HG03558 (cell line): ENCODE measurements around the gene MAP3K20.
"Not testable (repeated sequence)": the region's sequence is repeated elsewhere in the genome, so short reads cannot be mapped to it uniquely, and the experiment has no call there.

ENCODE experiments used
- ATAC-seq: cut with Tn5 transposase; IDR thresholded peaks from one replicate; pipeline ENCODE4 v1.9.1; 2021; ENCODE audit warnings: moderate number of reproducible peaks; ENCODE audit not compliant: unreplicated experiment; ENCODE audit errors: extremely low read depth

The MAP3K20 gene

DNA sequence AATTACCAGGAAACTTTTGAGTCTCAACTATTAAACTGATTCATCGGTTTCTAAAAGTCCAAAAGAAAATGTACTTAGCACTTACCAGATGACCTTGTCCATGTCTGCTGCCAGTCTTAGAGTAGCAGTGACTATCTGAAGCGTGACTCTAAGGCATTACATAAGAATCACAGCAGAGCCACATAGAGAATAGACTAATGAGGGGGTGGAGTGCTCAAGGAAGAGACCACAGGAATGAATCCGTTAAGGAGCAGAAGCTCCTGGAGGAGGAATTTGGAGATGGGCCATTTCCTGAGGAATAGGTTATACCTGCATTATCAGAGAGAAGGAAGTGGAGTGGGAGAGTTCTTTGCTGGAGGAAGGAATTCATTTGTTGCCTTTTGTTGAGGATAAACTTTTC is 116.0 kb downstream of the MAP3K20 start:
- no peak for ATAC-seq

DNA sequence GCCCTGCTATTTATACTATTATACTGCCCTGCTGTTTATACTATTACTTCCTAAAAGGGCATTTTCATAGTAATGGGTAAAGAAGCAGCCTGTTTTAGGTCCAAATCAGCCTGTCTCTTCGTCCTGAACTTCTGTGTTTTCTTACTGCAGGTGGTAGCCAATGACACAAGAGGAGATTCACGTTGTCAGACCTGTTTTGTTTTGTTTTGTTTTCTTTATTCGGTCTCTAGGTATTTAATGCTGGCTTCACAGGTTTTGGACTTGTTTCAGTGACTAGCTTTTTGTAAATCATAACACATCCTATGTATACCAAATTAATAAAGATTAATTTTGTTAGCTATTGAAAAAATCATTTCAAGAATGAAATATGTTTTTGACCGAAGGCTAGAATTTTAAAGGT is 116.4 kb downstream of the MAP3K20 start:
- ATAC-seq, result no peak

DNA sequence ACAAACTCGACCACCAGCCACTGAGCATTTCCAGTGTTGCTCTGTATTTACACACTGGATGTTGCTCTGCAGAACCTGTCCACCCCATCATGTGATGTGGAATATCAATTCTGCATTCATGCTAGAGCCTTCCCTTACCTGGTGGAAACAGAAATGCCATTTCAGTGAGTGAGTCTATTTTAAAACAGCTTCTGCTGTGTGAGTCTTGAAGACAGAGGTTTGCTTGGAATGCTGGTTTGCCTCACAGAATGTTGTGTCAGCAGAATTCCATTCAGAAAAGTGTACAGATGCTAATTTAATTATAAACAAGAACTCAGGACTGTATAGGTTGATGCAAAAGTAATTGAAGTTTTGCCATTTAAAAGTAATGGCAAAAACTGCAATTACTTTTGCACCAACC is 118.3 kb downstream of the MAP3K20 start:
- ATAC-seq, result no peak

- ATAC-seq, result no peak
Measured at GRCh38 chr2:173195100-173195499, 119.5 kb downstream of the MAP3K20 start.

- no peak for ATAC-seq
Measured at GRCh38 chr2:173196080-173196479, 120.4 kb downstream of the MAP3K20 start.

GRCh38 chr2:173196638-173197037 is 121.0 kb downstream of the MAP3K20 start:
- ATAC-seq, result no peak

DNA sequence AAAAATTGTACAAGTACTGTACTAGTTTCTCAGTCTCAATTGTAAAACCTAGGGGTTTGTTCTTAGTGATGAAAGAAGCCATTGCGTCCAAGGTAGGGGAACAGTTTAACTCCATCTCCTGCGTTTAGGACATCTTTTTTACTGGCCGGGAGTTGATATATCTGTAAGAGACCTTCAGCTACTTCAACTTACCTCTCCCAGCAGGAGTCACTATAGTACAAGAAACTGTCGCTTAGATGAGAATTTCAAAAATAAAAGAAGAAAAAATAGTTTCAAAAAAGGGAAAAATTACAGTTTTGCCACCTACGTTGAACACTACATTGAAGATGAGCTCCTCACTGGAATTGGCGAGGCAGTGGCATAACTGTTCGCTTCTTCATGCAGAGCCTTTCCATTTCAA is 122.7 kb downstream of the MAP3K20 start:
- no peak for ATAC-seq

GRCh38 chr2:173199294-173199693 is 123.6 kb downstream of the MAP3K20 start:
- no peak for ATAC-seq

DNA sequence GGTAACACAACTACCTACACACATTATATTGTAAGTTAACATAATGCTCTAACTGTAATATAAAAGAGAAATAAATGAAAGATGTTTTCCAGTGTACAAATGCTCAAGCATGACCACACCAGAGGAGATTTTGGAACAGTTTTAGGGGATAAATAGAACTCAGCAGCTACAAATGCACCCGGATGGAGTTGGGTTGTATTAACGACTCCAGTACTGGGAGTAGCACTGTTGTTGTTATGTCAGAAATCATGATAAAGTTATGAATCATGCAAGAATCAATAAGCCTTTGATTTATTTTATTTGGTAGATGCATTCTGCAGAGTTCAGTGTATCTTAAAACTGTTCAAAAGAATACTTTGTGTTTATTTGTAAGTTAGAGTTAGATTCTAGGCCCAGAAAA is 126.9 kb downstream of the MAP3K20 start:
- ATAC-seq, result no peak

DNA sequence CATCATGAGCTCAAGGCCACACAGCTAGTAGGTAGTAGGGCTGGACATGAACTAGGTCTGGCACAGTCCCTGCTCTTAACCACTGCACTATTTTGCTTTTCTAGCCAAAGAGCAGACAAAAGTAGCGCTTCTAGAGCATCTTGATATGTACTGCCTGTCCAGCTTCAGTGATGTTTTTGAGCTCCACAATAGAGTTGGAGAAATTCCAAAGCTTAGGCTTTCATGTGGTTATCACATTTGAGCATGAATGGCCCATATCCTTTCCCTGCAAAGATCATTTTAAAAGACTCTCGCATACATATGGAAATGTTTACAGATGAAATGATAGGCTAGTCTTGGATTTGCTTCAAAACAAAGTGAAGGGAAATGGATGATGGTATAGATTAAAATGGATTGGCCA is 128.7 kb downstream of the MAP3K20 start:
- ATAC-seq, result no peak

- no peak for ATAC-seq
Measured at GRCh38 chr2:173205375-173205774, 129.7 kb downstream of the MAP3K20 start.

DNA sequence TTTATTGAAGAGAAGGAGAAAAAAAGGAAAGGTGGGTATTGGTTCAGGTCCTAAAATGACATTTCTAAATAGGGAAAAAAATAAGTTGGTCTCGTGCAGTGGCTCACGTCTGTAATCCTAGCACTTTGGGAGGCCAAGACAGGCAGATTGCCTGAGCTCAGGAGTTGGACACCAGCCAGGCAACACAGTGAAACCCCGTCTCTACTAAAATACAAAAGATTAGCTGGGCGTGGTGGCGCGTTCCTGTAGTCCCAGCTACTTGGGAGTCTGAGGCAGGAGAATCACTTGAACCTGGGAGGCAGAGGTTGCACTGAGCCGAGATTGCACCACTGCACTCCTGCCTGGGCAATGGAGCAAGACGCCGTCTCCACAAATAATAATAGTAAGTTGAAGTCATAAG is 131.5 kb downstream of the MAP3K20 start:
- not testable (repeated sequence) for ATAC-seq

DNA sequence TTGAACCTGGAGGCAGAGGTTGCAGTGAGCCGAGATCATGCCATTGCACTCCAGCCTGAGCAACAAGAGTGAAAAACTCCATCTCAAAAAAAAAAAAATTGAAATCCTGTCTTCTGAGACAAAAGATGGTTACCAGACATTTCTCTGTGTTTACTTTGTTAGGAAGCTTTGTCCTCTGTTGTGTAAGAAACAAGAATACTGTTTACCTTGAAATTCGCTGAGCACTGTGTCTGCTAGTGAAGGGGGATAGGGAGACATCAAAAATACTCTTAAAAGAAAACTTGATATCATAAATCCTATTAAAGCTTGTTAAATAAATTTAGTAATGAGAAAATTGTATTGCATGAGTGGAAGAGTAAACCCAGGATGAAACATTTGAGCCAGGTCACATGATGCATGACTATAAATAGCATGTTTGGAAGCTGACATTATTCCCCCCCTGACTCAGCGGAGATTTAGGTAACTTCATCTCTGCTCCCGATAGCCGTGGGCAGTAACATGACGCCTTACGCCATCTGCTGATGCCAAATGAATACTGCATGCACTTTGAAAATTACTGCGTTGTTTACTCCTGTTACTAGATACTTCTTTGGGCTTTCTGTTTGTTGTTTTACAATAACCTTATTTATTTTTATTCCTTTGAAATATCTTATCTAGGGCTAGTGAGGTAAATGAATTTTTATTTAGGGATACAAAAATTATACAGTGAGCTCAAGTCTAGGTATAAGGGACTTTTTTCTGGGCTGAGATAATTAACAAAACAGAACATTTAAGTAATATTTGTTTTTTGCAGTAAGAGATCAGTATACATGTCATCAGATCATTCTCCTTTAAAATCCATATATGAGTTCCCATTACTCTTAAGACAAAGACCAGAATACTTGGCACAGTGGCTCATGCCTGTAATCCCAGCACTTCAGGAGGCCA is 134.9 kb downstream of the MAP3K20 start:
- no peak for ATAC-seq

- no peak for ATAC-seq
Measured at GRCh38 chr2:173213181-173213580, 137.5 kb downstream of the MAP3K20 start.

DNA sequence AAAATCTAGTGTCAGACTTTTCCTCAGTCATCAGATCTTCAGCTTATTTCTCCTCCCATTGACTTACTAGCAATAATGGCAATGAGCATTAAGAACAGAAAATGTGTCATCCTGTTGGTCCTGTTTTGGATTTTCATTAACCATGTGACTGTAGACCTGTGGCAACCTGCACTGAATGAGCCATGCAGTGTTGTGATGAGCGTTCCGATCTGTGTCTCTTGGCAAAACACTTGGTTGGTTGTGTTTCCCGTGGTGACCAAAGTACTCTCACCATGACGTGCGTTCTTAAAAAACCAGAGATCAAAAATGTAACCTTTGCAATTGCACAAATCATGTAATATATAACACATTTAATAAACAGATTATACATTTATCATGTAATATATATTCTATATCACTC is 138.6 kb downstream of the MAP3K20 start:
- ATAC-seq, result no peak

DNA sequence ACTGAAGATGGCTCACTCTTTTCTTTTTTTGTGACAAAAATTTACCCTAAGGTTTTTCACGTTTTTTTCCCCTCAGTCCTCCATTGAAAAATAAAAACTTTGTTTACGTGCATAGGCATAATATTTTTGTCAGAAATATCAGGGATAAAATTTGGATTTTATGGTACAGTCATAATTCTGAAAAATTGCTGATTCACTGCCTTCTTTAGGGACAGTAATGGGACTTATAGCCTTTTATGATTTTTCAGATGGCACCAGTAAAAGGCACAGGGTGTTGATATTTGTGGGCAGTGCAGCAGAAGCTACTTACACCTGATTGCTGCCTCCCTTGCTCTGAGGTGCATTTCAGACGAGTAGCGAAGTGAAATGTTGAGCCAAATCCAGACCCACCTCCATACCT is 139.7 kb downstream of the MAP3K20 start:
- ATAC-seq, result no peak

- no peak for ATAC-seq
Measured at GRCh38 chr2:173216051-173216450, 140.4 kb downstream of the MAP3K20 start.

DNA sequence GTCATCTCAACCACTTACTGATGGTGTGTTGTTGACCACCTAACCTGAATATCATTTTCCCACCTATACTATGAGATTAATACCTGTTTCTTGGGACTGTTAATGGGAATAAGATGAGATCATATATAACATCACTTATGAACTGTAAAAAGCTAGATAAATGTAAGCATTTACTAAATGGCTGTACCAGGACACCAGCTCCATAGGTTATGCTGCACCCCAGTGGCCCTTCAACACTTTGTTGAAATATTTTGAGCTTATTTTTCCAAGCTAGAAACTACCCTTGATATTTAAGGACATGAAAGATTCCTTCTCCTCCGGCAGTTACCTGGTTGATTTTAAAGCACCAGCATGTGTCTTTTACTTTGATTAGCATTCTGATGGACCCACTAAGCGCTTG is 141.0 kb downstream of the MAP3K20 start:
- no peak for ATAC-seq

GRCh38 chr2:173217116-173217840 is 141.6 kb downstream of the MAP3K20 start:
- no peak for ATAC-seq

DNA sequence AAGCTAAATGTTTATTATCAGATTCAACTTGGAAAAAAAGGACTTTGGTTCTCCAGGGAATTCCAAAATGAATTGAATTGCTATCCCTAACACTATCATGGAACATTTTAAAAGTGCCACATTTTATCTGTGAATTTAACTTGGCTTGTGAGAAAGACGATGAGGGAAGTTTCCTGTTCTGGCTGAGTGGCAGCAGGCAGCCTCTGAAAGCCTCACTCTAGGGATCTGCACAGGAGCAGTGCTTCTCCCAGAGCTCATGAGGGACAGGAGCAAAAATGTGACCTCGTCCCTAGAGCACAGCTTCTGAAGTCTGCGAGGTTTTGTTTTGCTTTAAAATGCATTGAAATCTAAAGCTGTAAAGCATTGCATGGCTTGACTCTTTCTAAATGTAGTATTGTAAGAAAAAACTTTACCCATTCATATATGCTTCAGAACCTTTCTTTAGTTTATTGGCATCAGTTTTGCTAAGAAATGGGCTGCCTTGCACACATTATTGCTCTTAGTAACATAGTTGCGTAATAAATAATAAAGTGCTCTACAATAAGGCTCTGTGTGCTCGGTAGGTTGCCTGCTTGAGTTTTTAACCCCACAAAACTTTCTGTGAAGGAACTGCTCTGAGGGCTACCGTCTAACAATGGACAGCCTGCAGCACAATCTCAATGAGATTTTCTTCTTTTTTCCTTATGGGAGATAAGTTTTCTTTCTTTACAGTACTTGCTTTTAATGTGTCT is 142.8 kb downstream of the MAP3K20 start:
- no peak for ATAC-seq

DNA sequence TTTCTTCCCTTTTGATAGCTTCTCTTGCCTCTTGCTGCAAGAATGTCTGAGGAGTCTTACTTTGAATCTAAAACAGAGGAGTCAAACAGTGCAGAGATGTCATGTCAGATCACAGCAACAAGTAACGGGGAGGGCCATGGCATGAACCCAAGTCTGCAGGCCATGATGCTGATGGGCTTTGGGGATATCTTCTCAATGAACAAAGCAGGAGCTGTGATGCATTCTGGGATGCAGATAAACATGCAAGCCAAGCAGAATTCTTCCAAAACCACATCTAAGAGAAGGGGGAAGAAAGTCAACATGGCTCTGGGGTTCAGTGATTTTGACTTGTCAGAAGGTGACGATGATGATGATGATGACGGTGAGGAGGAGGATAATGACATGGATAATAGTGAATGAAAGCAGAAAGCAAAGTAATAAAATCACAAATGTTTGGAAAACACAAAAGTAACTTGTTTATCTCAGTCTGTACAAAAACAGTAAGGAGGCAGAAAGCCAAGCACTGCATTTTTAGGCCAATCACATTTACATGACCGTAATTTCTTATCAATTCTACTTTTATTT is 145.6 kb downstream of the MAP3K20 start:
- no peak for ATAC-seq
